PC-3 (cell line): ENCODE results near the gene RNU6-1. TPM values are rescaled to one million over a fixed set of nuclear protein-coding genes. Genes with fewer than 3 reads are reported as not detected.

Source experiments
- ATAC-seq: fragments of 200-7000 bp; cut with Tn5 transposase; 2 replicates; pipeline ENCODE4 v1.9.1; 2020; ENCODE audit warnings: mild to moderate bottlenecking, moderate library complexity
- BruUV-seq: library from RNA; stranded (reverse); fragments of 400-500 nt; replicated peaks from 2 replicates; lab custom pipeline; 2021; lab: Mats Ljungman, UMichigan
- CTCF ChIA-PET: fragments of 300-600 bp; sonication (Branson Sonifier 250); formaldehyde crosslinking; loops from one replicate; lab custom pipeline; 2022; ENCODE audit warnings: antibody characterized with exemption; lab: Charles Lee
- POLR2A ChIA-PET: fragments of 300-600 bp; sonication (Branson Sonifier 250); formaldehyde crosslinking; loops from one replicate; lab custom pipeline; 2022; ENCODE audit warnings: antibody characterized with exemption; ENCODE audit not compliant: unreplicated experiment; lab: Charles Lee
- DNase-seq: peaks from one replicate; pipeline ENCODE4 v3.0.0-alpha.2; 2015
- H2AFZ ChIP-seq: fragments of 300-600 bp; sonication (generic); 2 replicates; pipeline ENCODE4 v1.6.0; 2016; ENCODE audit warnings: antibody characterized with exemption, low read length
- H3F3A ChIP-seq: fragments of 300-600 bp; sonication (generic); one replicate; pipeline ENCODE4 v1.6.0; 2017; ENCODE audit warnings: antibody characterized with exemption, low read length, control low read depth, mild to moderate bottlenecking; ENCODE audit not compliant: unreplicated experiment
- H3K27ac ChIP-seq: fragments of 300-600 bp; sonication (generic); 2 replicates; pipeline ENCODE4 v1.5.1; 2016; ENCODE audit warnings: mild to moderate bottlenecking, low read length
- H3K27me3 ChIP-seq: fragments of 300-600 bp; sonication (generic); 2 replicates; pipeline ENCODE4 v1.6.1; 2016; ENCODE audit warnings: low read length, mixed read lengths
- H3K36me3 ChIP-seq: fragments of 300-600 bp; sonication (generic); 2 replicates; pipeline ENCODE4 v1.6.1; 2016; ENCODE audit warnings: low read depth, mixed run types, low read length, mixed read lengths
- H3K4me1 ChIP-seq: fragments of 300-600 bp; sonication (generic); 2 replicates; pipeline ENCODE4 v1.5.1; 2016; ENCODE audit warnings: low read length; ENCODE audit not compliant: insufficient read depth
- H3K4me2 ChIP-seq: fragments of 300-600 bp; sonication (generic); 2 replicates; pipeline ENCODE4 v1.6.0; 2016; ENCODE audit warnings: low read length
- H3K4me3 ChIP-seq: fragments of 300-600 bp; sonication (generic); 2 replicates; pipeline ENCODE4 v1.5.1; 2016; ENCODE audit warnings: mild to moderate bottlenecking, low read length, mixed read lengths
- H3K79me2 ChIP-seq: fragments of 300-600 bp; sonication (generic); 2 replicates; pipeline ENCODE4 v1.6.1; 2017; ENCODE audit warnings: low read length, mixed read lengths
- H3K9ac ChIP-seq: fragments of 300-600 bp; sonication (generic); 2 replicates; pipeline ENCODE4 v1.6.0; 2016; ENCODE audit warnings: mild to moderate bottlenecking, low read length
- H3K9me2 ChIP-seq: fragments of 300-600 bp; sonication (generic); replicated peaks from 2 replicates; pipeline ENCODE4 v1.6.1; 2016; ENCODE audit warnings: mixed run types, low read length, mixed read lengths
- H3K9me3 ChIP-seq: fragments of 300-600 bp; sonication (generic); 2 replicates; pipeline ENCODE4 v1.6.1; 2016; ENCODE audit warnings: low read length, mixed read lengths
- H4K20me1 ChIP-seq: fragments of 300-600 bp; sonication (generic); 2 replicates; pipeline ENCODE4 v1.6.1; 2016; ENCODE audit warnings: low read length, mixed read lengths
- CTCF ChIP-seq: fragments of 300-600 bp; sonication (generic); conservative IDR thresholded peaks from 2 replicates; pipeline ENCODE4 v1.5.1; 2017; ENCODE audit warnings: antibody characterized with exemption, low read depth, mild to moderate bottlenecking, low read length
- EZH2 ChIP-seq: fragments of 300-600 bp; sonication (generic); IDR thresholded peaks from one replicate; pipeline ENCODE4 v1.6.1; 2017; ENCODE audit warnings: antibody characterized with exemption, mild to moderate bottlenecking, low read length; ENCODE audit not compliant: unreplicated experiment
- EZH2phosphoT487 ChIP-seq: fragments of 300-600 bp; sonication (generic); IDR thresholded peaks from 2 replicates; pipeline ENCODE4 v1.6.1; 2018; ENCODE audit warnings: mild to moderate bottlenecking, antibody characterized with exemption, low read length, borderline replicate concordance
- intact Hi-C: fragments of 100-400 bp; cut with micrococcal nuclease; formaldehyde crosslinking; loops from 2 replicates; pipeline ENCODE4 v1.9.0; 2023
- total RNA-seq: library from RNA; depleted of rRNA; stranded (reverse); fragments of >200 nt; gene quantifications from 2 replicates; pipeline ENCODE4 v1.2.3, GENCODE V29; 2014; rRNA removed

RNU6-1 gene
- total RNA-seq, 1 experiment from 2014 or later: not detected

GRCh38 chr15:67790610-67791319 is 49.1 kb downstream of the RNU6-1 start:
- Histone ChIP-seq H3F3A (no peaks in the 10 kb centered on the region), H3K4me1 (peaks cover 17% of the 10 kb centered on the region), H3K9me3 (no peaks in the 10 kb centered on the region), H3K4me3 (no peak overlapping the region), H2AFZ (no peak overlapping the region), H4K20me1 (peaks cover 6% of the 10 kb centered on the region; the same call in 1 of the 2 replicates), H3K79me2 (no peaks in the 10 kb centered on the region), H3K9ac (no peak overlapping the region), H3K27ac (no peak overlapping the region), H3K27me3 (no peaks in the 10 kb centered on the region), H3K9me2 (no peaks in the 10 kb centered on the region), H3K4me2 (no peak overlapping the region), H3K36me3 (no peaks in the 10 kb centered on the region)
- ATAC-seq (no peak), DNase-seq (peak; percentile 1)
- POLR2A ChIA-PET: no interaction called here
- BruUV-seq: no TSS peak
- CTCF ChIA-PET: no interaction called here
- no peak for TF ChIP-seq EZH2
- TF ChIP-seq CTCF: no peak
- no peak for TF ChIP-seq EZH2phosphoT487
- intact Hi-C loops: no loop called here

Other genes starting within 250 kb of the RNU6-1 start
- 0.11 and 0.35 TPM in 2 replicates for gene SKOR1, start 14.5 kb downstream of the RNU6-1 start, total RNA-seq
- 13.8 and 21.9 TPM in 2 replicates for gene PIAS1, start 214.3 kb upstream of the RNU6-1 start, total RNA-seq